Body of pancreas (tissue), 4 donors: ENCODE measurements around the gene ALKBH4.
"Not testable (repeated sequence)": the region's sequence is repeated elsewhere in the genome, so short reads cannot be mapped to it uniquely, and the experiment has no call there.

Experiments used
- CTCF ChIP-seq, 7 experiments: fragments of 450-650 bp in 4 of 7; fragments of 200-600 bp in 3 of 7; sonication (generic) in 3 of 7; IDR thresholded peaks; one replicate each; pipeline ENCODE4 v1.5.1; 2016 to 2019; ENCODE audit warnings: antibody characterized with exemption in 7 of 7
- POLR2A ChIP-seq, 3 donors: fragments of 450-650 bp; IDR thresholded peaks; one replicate each; pipeline ENCODE4 v1.6.1; 2016; ENCODE audit warnings: antibody characterized with exemption in 3 of 3, mild to moderate bottlenecking in 2 of 3

DNA sequence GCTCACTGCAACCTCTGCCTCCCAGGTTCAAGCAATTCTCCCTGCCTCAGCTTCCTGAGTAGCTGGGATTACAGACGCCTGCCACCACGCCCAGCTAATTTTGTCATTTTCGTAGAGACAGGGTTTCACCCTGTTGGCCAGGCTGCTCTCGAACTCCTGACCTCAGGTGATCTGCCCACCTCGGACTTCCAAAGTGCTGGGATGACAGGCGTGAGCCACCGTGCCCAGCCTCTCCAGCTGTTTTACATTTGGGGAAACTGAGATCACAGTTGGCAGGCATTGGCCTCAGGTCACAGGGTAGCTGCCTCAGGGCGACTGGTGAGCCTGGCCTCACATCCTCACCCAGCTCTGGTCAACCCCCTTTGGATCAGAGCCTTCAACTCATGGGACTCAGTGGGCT lies 45.9 kb upstream of the ALKBH4 start:
- TF ChIP-seq CTCF, POLR2A (IDR thresholded peaks at IDR 0.05): not testable (repeated sequence)
